Muscle layer of colon (tissue), 2 donors: ENCODE results near the gene BRAF.
"Not testable (repeated sequence)": the region's sequence is repeated elsewhere in the genome, so short reads cannot be mapped to it uniquely, and the experiment has no call there.

Experiments used
- H3K27ac ChIP-seq: one replicate; pipeline ENCODE4 v1.7.0; 2013; ENCODE audit warnings: low read depth, mild to moderate bottlenecking, low read length, moderate library complexity
- H3K27me3 ChIP-seq, 2 donors: one replicate each; pipeline ENCODE4 v1.7.0; 2013; ENCODE audit warnings: low read length in 2 of 2, mild to moderate bottlenecking in 2 of 2; ENCODE audit not compliant: insufficient read depth in 2 of 2, control insufficient read depth in 1 of 2
- H3K36me3 ChIP-seq: one replicate; pipeline ENCODE4 v1.7.0; 2013; ENCODE audit warnings: mild to moderate bottlenecking, low read length; ENCODE audit not compliant: insufficient read depth
- H3K4me1 ChIP-seq: one replicate; pipeline ENCODE4 v1.7.0; 2013; ENCODE audit warnings: mild to moderate bottlenecking, low read length; ENCODE audit not compliant: insufficient read depth
- H3K4me3 ChIP-seq, 2 donors: one replicate each; pipeline ENCODE4 v1.7.0; 2013; ENCODE audit warnings: low read length in 2 of 2, low read depth in 1 of 2, mild to moderate bottlenecking in 1 of 2, moderate library complexity in 1 of 2
- H3K9ac ChIP-seq: one replicate; pipeline ENCODE4 v1.7.0; 2013; ENCODE audit warnings: low read length
- H3K9me3 ChIP-seq: one replicate; pipeline ENCODE4 v1.7.0; 2013; ENCODE audit warnings: mild to moderate bottlenecking, low read length
- donor health status: abdominal sarcoma.
- donor health status: Adenocarcinoma of cecum.

The BRAF gene

GRCh38 chr7:140915935-140916555, 8.7 kb downstream of the BRAF start:
- Histone ChIP-seq H3K4me3 (no peak overlapping the region), H3K4me1 (peaks cover 8% of the 10 kb centered on the region), H3K9ac (no peak overlapping the region)

DNA sequence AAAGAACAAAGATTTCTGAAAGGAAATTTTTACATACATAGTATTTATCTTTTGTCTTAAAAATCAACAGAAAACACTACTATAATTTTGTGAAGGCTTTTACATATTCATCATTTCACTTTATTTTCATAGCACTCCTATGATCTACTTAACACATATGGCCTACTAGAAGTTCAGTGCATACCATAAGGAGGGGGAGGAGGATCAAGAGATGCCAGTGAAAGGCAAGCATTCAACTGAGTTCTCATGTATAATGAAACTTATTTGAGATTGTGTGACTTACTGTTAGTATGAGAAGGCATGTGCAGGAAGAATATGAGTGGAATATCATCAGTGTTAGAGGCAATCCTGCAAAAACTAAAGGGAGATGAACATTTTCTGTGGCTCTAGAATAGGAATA, 10.6 kb downstream of the BRAF start:
- H3K27ac ChIP-seq: no peak overlapping the region
- no peaks in the 10 kb centered on the region for H3K36me3 ChIP-seq
- no peaks in the 10 kb centered on the region for H3K9me3 ChIP-seq
- H3K27me3 ChIP-seq: no peaks in the 10 kb centered on the region
- H3K4me3 ChIP-seq: no peak overlapping the region
- H3K9ac ChIP-seq: no peak overlapping the region
- peaks cover 8% of the 10 kb centered on the region for H3K4me1 ChIP-seq

More at GRCh38 chr7:140915935-140916555, 8.7 kb downstream of the BRAF start:
- no peaks in the 10 kb centered on the region for H3K27me3 ChIP-seq
- H3K36me3 ChIP-seq: no peaks in the 10 kb centered on the region
- no peaks in the 10 kb centered on the region for H3K9me3 ChIP-seq
- no peak overlapping the region for H3K27ac ChIP-seq

DNA sequence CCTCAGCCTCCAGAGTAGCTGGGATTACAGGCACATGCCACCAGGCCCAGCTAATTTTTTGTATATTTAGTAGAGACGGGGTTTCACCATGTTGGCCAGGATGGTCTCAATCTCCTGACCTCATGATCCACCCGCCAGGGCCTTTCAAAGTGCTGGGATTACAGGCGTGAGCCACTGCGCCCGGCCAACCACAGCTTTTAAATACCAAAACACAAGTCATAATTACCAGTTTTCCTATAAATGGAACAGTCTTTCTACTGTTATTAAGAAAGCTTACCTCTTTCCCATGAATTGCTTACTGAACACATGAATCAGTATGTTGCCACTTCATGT, 11.2 kb downstream of the BRAF start:
- H3K9ac ChIP-seq, H3K4me1 ChIP-seq, H3K36me3 ChIP-seq, H3K9me3 ChIP-seq, H3K27ac ChIP-seq, H3K27me3 ChIP-seq, H3K4me3 ChIP-seq: not testable (repeated sequence)

DNA sequence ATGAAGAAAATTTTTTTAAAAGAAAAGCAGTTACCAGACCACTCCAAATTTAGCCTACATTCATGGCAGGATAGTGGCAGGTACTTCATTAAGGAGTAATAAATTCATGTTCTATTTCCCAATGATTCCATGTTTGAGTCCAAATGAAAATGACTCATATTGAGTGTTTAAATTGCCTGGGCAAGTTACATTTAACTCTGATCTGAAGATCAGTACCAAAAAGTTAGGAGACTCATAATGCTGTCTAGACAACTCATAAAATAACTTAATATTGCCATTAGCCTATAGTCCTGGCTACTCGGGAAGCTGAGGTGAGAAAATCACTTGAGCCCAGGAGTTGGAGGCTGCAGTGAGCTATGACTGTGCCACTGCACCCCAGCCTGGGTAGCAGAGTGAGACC, 13.0 kb downstream of the BRAF start:
- H3K9me3 ChIP-seq: no peaks in the 10 kb centered on the region
- H3K4me1 ChIP-seq: peaks cover 8% of the 10 kb centered on the region
- no peaks in the 10 kb centered on the region for H3K36me3 ChIP-seq
- no peak overlapping the region for H3K9ac ChIP-seq
- H3K27ac ChIP-seq: no peak overlapping the region
- H3K4me3 ChIP-seq: no peak overlapping the region
- no peaks in the 10 kb centered on the region for H3K27me3 ChIP-seq

- Histone ChIP-seq H3K4me1 (peaks cover 8% of the 10 kb centered on the region), H3K9ac (no peak overlapping the region), H3K4me3 (no peak overlapping the region), H3K36me3 (no peaks in the 10 kb centered on the region), H3K27me3 (no peaks in the 10 kb centered on the region), H3K9me3 (no peaks in the 10 kb centered on the region), H3K27ac (no peak overlapping the region)
Observed at GRCh38 chr7:140909476-140910161, 15.1 kb downstream of the BRAF start.

DNA sequence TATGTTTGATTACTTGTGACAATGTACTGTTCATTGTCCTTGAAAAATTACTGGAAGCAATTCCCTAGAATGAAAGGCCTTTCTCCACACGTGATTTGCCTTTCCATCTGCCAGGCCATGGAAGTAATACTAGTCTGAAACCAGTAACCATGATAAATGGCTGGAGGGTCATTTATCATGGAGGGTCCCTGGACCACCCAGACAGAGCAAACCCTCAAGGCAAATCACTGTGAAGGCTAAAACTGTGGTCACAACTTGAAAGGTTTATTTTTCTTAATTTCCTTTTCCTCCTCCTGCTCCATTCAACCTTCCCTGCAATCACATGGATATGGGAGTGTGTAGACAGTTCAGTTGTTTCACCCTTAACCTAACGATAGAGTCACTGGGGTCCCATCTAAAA, 16.4 kb downstream of the BRAF start:
- H3K27me3 ChIP-seq: no peaks in the 10 kb centered on the region
- H3K36me3 ChIP-seq: no peaks in the 10 kb centered on the region
- H3K4me1 ChIP-seq: peaks cover 8% of the 10 kb centered on the region
- no peak overlapping the region for H3K9ac ChIP-seq
- no peak overlapping the region for H3K27ac ChIP-seq
- no peaks in the 10 kb centered on the region for H3K9me3 ChIP-seq
- no peak overlapping the region for H3K4me3 ChIP-seq

DNA sequence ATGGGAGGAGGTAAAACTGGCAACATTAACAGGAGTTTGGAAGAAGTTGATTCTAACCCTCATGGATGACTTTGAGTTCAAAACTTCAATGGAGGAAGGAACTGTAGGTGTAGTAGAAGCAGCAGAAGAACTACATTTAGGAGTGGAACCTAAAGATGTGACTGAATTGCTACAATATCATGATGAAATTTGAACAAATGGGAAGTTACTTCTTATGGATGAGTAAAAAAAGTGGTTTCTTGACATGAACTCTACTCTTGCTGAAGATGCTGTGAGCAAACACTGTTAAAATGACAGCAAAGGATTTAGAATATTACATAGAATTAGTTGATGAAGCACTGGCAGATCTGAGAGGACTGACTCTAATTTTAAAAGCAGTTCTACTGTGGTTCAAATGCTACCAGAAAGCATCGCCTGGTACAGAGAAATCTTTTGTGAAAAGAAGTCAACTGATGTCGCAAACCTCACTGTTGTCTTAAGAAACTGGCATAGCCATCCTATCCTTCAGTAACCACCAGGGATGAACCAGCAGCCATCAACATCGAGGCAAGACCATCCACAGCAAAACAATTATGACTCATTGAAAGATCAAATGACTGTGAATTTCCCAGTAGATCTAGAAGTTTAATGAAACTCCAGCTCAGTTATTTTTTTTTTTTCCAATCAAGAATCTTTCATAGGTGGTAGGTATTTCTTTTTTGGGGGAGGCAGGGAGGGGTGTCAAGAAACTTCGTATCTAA, 20.8 kb downstream of the BRAF start:
- H3K27me3 ChIP-seq: no peaks in the 10 kb centered on the region
- no peaks in the 10 kb centered on the region for H3K9me3 ChIP-seq
- no peaks in the 10 kb centered on the region for H3K36me3 ChIP-seq
- no peak overlapping the region for H3K27ac ChIP-seq
- no peak overlapping the region for H3K9ac ChIP-seq
- H3K4me1 ChIP-seq: no peaks in the 10 kb centered on the region
- no peak overlapping the region for H3K4me3 ChIP-seq

- no peak overlapping the region for H3K9ac ChIP-seq
- H3K9me3 ChIP-seq: no peaks in the 10 kb centered on the region
- no peaks in the 10 kb centered on the region for H3K4me1 ChIP-seq
- no peaks in the 10 kb centered on the region for H3K36me3 ChIP-seq
- no peak overlapping the region for H3K4me3 ChIP-seq
- no peaks in the 10 kb centered on the region for H3K27me3 ChIP-seq
- H3K27ac ChIP-seq: no peak overlapping the region
Observed at GRCh38 chr7:140902303-140902953, 22.3 kb downstream of the BRAF start.

- Histone ChIP-seq H3K9ac (no peak overlapping the region), H3K9me3 (no peaks in the 10 kb centered on the region), H3K27me3 (no peaks in the 10 kb centered on the region), H3K27ac (no peak overlapping the region), H3K4me1 (no peaks in the 10 kb centered on the region), H3K4me3 (no peak overlapping the region), H3K36me3 (no peaks in the 10 kb centered on the region)
Observed at GRCh38 chr7:140901941-140902302, 22.8 kb downstream of the BRAF start.

GRCh38 chr7:140899883-140900282, 24.8 kb downstream of the BRAF start:
- Histone ChIP-seq H3K9me3 (no peaks in the 10 kb centered on the region), H3K4me1 (no peaks in the 10 kb centered on the region), H3K27me3 (no peaks in the 10 kb centered on the region), H3K4me3 (no peak overlapping the region), H3K27ac (no peak overlapping the region), H3K9ac (no peak overlapping the region), H3K36me3 (no peaks in the 10 kb centered on the region)

- no peak overlapping the region for H3K9ac ChIP-seq
- no peaks in the 10 kb centered on the region for H3K36me3 ChIP-seq
- no peak overlapping the region for H3K27ac ChIP-seq
- H3K27me3 ChIP-seq: no peaks in the 10 kb centered on the region
- H3K4me1 ChIP-seq: no peaks in the 10 kb centered on the region
- H3K9me3 ChIP-seq: no peaks in the 10 kb centered on the region
- H3K4me3 ChIP-seq: no peak overlapping the region
Observed at GRCh38 chr7:140898786-140899536, 25.8 kb downstream of the BRAF start.
